Measurements from ENCODE around the gene CARD9. TPM values are rescaled to one million over a fixed set of nuclear protein-coding genes. Genes with fewer than 3 reads are reported as not detected.
"Not testable (repeated sequence)": the region's sequence is repeated elsewhere in the genome, so short reads cannot be mapped to it uniquely, and the experiment has no call there.

Gene CARD9, protein sequence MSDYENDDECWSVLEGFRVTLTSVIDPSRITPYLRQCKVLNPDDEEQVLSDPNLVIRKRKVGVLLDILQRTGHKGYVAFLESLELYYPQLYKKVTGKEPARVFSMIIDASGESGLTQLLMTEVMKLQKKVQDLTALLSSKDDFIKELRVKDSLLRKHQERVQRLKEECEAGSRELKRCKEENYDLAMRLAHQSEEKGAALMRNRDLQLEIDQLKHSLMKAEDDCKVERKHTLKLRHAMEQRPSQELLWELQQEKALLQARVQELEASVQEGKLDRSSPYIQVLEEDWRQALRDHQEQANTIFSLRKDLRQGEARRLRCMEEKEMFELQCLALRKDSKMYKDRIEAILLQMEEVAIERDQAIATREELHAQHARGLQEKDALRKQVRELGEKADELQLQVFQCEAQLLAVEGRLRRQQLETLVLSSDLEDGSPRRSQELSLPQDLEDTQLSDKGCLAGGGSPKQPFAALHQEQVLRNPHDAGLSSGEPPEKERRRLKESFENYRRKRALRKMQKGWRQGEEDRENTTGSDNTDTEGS
- 0.52 and 1.5 TPM in 2 replicates for total RNA-seq

DNA sequence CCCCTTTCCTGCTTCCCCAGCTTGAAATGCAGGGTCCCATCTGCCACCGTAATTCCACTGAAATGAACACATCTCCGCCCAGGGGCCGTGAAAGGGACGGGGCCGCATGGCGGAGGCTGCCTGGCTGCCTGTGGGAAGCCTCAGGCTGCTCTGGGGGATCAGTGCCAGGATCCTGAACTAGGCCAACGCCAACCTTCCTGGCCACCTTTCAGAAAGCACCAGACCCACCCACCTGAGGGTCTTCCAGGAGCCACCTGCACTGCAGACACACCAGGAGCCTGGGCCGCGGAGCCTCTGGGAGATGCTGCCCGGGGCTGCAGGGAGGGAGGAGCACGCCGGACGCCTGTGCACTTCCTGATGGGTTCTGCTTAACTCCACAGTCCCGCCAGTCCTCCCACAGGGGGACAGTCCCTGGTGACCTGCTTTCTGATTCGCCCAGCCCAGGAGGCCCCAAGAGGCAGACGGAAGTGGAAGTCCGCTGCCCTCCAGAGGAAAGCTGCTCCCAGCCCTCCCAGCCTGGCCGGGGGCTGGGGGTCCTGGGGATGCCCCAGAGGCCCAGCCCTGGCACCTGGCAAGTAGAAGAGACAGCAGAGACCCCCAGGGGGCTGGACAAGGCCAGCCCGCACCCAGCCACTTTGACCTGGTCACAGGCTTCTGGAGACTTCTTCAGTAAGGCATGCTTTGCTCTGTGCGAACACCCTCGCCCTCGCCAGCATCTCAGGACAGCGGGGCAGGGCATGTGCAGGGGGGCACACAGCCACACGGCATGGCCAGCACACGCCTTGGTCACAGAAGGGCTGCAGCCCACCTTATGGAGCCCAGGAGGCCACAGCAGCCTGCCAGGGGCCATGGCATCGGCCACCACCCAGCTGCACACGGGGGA is at the start of gene CARD9:
Gene CARD9 (minus strand): TSS at position 370 of the 883 bp plus-strand sequence. CDS start 1,591 bp downstream, outside the sequence.
- no peak for DNase-seq (ENCODE audit: low read depth)

DNA sequence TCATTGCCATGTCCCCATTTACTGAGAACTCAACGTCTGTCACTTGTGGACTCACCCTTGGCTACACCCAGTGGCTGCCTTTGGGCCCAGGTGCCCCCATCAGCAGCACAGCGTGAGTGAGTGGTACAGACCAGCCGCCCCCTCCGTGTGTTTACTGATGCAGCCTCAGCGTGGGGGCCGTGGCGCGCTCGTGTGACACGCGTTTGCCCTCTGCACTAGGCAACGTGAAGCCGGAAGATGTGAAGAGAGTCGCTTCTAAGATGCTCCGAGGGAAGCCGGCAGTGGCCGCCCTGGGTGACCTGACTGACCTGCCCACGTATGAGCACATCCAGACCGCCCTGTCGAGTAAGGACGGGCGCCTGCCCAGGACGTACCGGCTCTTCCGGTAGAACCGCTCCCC is 49.4 kb upstream of the CARD9 start:
- DNase-seq (ENCODE audit: low read depth): no peak

DNA sequence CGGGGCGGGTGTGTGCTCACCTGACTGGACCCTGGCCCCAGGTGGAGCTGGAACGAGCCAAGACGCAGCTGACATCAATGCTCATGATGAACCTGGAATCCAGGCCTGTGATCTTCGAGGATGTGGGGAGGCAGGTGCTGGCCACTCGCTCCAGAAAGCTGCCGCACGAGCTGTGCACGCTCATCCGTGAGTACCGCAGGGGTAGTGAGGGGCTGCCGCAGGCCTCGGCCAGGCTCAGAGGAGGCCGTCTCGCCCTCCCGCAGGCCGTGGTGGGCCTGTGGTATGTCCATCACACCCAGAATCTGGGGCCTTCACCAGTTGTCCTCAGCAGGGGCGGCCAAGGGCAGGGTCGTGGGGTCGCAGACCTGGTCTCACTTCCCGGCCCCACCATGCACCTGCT is 48.3 kb upstream of the CARD9 start:
- DNase-seq (ENCODE audit: low read depth): no peak

DNA sequence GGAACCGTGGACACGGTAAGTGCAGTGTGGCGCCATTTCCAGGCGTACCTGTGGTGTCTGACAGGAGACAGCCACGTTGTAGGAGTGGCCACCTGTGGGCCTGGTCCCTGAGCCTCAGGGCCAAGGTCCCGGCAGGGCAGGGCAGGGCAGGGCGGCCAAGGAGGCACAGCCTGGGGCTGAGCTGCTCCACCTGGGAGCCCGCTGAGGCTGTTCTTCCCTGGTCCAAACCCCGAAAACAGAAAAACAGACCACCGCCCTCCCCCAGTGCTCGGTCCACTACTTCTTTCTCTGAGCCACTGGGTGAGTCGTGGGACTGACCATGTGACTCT is 45.6 kb upstream of the CARD9 start:
- DNase-seq (ENCODE audit: low read depth): no peak

DNA sequence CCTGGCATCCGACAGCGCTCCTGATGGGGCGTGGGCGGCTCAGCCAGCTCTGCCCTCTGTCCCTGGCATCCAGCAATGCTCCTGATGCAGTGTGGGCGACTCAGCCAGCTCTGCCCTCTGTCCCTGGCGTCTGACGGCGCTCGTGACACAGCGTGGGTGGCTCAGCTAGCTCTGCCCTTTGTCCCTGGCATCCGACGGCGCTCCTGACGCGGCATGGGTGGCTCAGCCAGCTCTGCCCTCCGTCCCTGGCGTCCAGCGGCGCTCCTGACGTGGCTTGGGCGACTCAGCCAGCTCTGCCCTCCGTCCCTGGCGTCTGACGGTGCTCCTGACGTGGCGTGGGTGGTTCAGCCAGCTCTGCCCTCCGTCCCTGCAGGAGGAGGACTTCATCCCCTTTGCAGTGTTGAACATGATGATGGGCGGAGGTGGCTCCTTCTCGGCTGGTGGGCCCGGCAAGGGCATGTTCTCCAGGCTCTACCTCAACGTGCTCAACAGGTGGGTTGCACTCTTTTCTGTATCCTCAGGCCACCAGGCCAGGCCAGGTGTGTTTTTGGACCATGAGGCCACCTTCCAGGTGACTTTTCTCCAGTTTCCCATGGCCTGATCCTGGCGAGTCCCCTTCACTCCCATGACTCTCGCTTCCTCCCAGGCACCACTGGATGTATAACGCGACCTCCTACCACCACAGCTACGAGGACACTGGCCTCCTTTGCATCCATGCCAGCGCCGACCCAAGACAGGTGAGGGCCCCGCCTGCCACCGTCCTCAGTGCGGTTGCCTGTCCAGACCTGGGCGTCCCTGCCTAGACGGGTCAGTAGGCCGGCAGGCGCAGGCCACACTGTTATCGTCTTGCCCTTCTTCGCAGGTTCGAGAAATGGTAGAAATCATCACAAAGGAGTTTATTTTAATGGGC is 45.0 kb upstream of the CARD9 start:
- DNase-seq (ENCODE audit: low read depth): no peak

DNA sequence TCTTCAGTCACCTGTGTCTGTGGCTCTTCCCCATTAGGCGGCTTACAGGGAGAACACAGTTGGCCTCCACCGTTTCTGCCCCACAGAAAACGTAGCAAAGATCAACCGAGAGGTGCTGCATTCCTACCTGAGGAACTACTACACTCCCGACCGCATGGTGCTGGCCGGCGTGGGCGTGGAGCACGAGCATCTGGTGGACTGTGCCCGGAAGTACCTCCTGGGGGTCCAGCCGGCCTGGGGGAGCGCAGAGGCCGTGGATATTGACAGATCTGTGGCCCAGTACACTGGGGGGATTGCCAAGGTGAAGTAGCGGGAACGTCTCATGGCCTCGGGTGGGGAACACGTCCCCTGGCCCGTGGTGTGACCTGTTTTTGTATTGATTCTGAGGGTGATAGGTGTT is 43.4 kb upstream of the CARD9 start:
- DNase-seq (ENCODE audit: low read depth): no peak

DNA sequence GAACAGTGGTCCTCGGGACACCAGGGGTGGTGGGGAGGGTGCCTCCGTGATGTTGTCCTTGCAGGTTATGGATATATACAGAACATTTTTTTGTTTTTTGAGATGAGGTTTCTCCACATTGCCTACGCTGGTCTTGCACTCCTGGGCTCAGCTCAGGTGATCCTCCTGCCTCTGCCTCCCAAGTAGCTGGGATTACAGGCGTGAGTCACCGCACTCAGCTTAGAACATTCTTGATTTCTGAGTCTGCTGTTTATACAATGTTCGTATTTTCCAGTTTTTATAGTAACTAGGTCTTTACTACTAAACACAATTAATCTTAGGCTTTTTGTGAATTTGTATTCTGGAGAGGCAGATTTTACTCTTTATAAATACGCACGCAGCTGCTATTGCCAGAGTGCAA is 43.0 kb upstream of the CARD9 start:
- DNase-seq (ENCODE audit: low read depth): no peak

DNA sequence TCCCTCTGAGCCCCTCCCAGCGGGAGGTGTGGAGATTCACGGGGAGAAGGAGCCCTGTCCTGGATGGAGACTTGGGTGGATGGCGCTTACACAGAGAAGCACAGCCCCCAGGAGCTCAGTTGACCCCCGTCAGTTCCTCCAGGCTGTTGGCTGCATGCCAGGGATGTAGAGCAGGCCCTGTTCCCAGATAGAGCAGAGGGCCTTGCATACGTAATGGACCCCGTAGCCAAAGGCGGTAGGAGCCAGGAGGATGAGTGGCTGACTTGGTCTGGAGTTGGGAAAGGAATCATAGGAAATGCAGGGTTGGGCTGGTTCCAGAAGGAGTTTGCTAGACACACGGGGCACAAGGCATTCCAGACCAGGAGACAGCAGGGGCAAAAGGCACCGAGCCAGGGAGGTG is 39.5 kb upstream of the CARD9 start:
- no peak for DNase-seq (ENCODE audit: low read depth)

DNA sequence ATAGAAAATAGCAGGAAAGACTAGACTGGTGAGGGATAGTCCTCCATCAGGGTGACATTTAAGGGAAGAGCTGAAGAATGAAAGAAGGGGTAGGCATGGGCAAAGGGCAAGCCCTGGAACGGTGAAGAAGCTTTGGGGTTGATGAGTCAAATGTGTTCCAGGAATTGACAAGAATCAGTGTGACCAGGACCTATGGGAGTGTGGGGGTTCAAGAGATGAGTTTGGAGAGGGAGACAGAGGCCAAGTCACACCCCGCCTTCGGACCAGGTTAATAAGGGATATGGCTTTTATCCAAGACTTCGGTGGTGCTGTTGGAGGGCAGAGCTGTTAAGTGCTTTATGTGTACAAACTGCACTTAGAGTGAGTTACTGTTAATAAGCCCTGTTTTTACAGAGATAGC is 37.9 kb upstream of the CARD9 start:
- DNase-seq (ENCODE audit: low read depth): no peak

DNA sequence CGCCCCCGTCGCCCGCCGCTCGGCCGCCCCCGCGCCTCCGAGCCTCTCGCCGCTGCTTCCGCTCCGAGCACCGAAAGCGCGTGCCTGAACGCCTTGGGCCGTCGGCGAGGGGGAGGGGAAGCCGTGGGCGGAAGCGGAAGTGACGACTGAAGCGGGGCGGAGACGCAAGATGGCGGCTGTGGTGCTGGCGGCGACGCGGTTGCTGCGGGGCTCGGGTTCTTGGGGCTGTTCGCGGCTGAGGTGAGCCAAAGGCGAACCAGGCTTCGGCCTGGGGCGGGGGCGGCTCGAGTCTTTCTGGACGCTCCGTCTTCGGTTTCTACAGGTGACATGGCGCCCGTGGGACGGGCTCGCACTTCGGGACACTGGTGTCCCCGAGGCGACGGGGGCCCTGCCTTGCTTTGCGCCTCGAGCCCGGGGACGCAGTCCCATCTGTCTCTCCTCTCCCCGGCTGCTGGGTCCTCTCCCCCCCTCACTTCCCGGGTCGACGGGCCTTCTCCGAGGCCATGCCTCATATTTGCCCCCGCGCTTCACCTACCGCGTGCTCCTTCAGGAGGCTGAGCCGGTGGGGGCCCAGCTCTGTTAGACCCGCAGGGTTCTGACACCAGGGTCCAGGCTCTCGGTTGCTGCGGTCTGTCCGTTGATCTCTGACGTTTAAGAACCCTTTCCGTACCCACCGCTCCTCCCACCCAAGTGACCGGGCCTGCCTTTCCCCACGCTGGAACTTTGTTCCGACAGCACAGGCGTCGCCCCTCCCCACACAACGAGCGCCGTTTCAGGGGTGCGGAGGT is 37.2 kb upstream of the CARD9 start, which contains the start of the genes ENTR1 and PMPCA:
Gene ENTR1 (minus strand): TSS at position 115 of the 788 bp plus-strand sequence. CDS start 217 bp downstream, outside the sequence.
Gene PMPCA (plus strand): TSS at position 159 of the 788 bp plus-strand sequence. CDS start 11 bp downstream, at position 170.
- peak; percentile 63 for DNase-seq (ENCODE audit: low read depth)

DNA sequence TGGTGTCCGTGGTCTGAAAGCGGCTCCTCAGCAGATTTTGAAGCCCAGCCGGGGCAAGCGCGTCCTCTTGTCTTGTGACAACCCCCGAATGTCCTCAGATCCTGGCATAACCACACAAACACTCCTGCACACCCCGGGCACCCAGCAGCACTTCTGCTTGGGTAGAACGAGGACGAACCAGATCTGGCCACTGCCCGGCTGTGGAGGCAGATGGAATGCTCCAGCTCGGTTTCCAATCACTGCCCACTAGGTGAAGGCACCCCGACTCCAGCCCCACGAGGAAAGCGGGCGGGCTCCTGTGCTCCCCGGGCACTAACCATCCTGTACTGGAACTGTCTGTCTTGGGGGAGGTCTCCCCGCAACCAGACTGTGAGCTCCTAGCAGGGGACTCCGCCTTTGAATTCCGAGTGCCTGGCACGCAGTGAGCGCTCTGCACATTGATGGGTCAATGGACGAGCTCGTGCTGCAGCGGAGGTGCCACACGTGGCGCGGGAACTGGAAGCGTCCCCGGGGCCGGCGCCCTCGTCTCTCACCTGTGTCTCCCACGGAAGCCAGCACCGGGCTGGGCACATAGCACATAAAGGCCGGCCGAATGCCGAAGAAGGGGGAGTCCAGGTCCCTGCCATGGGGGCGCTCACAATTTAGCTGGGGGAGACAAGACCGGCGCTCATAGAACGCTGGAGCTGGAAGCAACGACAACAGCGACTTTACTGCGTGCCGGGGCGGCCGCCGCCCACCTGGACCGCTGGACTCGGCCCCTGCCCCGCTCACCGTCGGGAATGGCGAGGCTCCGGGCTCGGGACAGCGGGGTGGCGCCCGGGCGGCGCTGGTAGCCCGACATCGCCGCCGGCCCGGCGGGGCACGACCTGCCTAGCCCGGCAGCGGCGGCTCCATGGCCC is 36.3 kb upstream of the CARD9 start:
- peak; percentile 19 for DNase-seq (ENCODE audit: low read depth)

DNA sequence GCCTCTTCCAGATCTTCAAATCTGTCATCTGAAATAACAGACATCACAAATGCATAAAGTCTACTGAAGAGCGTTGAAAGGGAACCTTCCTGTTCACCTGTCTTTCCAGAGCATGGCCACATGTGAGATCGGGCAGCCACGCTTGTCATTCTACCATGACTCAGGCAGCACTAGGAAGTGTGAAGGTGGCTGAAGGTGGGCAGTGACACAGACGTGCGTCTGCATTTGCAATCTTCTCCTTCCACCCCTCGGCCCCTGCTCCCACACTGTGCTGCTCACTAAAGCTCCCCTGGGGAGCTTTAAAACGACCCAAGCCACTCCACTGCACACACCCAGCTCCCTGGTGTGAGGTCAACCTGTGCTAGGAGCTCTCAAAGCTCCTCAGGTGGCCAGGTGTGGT is 34.4 kb upstream of the CARD9 start:
- DNase-seq (ENCODE audit: low read depth): no peak

DNA sequence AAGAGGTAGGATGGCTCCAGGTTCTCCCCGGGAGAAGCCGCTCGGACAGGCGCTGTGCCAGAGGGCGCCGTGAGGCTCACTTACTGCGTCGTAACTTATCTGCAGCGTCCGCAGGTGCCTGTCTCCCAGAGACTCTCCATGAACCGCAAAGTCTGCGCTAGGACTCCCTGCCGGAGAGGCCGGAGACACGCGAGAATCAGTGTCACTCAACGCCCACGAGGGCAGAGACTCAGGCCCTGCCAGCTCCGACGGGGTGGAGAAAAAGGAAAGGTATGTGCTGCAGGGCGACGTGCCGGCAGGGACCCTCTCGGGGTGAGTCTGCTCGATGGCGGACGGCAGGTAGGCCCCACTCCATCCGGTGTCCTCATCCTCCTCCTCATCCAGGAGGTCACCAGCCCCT is 33.6 kb upstream of the CARD9 start:
- not testable (repeated sequence) for DNase-seq (ENCODE audit: low read depth)

DNA sequence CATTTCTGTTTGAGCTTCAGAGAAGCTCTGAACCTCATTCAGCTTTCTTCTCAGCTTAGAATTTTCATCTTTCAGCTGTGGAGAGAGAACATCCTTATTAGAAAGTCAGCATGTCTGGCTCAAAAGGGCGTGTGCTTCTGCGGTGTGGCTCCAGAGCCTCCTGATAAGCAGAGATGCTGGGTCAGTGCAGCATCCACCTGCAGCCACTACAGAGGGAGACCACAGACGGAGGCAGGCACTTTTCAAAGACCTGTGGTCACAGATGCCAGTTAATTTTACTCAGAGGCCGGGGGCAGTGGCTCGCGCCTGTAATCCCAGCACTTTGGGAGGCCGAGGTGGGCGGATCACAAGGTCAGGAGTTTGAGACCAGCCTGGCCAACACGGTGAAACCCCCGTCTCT is 32.4 kb upstream of the CARD9 start:
- DNase-seq (ENCODE audit: low read depth): not testable (repeated sequence)

DNA sequence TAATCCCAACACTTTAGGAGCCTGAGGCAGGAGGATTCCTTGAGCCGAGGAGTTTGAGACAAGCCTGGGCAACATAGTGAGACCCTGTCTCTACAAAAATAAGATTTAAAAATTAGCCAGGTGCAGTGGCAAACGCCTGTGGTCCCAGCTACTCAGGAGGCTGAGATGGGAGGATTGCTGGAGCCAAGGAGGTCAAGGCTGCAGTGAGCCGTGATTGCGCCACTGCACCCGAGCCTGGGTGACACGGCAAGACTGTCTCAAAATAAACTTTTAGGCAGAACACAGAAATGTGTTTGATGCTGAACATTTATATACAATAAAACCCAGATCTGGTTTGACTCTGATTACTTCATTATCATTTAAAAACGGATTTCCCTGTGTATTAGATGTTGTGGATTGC is 32.0 kb upstream of the CARD9 start:
- DNase-seq (ENCODE audit: low read depth): no peak

DNA sequence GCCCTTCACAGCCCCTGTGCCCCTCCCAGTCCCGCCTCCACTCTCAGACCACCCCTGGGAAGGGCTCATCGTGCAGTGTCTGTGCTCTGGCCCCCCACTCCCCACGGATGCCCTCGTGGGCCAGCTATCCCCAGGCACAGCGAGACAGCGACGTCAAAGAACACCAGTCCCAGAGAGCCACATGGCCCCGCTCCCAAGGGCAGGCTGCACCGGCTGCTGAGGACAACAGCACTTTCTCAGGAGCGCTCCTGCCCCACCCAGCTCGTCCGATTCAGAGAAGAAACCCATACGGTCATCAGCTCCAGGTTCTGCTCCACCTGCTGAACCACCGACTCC is 31.3 kb upstream of the CARD9 start:
- DNase-seq (ENCODE audit: low read depth): no peak

DNA sequence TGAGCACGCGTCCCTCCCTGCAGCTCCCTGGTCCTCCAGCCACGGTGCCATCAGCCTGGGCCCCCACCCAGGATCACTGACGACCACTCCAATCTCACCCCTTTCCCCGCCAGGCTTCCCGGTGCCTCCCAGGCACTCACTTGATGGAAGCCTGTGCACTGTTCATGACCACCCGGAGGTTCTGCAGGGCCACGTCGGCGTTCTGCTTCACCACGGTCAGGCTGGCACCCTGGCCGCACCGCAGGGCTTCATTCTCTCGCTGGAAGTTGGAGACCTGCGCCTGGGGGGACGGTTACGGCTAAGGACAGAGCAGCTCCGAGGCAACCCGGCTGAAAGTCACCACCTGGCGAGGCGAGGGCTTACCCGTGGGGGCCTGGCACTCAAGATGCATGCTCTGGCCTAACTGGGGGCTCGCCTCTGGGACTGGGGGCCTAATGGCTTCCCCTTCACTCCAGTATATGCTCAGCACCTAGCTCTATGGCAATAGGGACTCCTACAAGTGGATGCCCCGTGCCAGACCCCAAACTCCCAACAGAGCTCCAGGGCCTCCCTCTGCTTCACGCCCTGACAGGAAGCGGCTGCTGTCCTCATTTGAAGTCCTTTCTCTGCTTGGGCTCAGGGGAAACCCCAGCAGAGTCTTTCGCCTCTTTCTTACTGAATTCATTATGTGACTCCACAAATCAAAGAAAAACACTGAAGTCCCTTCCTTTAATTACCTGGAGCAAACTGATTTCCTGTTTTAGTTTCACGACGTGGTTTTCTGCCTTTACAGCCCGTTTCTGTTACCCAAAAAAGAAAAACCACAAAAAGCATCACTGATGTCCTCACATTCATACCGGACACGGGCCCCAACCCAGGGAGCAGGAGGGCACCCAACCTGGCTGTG is 30.7 kb upstream of the CARD9 start:
- DNase-seq (ENCODE audit: low read depth): no peak

DNA sequence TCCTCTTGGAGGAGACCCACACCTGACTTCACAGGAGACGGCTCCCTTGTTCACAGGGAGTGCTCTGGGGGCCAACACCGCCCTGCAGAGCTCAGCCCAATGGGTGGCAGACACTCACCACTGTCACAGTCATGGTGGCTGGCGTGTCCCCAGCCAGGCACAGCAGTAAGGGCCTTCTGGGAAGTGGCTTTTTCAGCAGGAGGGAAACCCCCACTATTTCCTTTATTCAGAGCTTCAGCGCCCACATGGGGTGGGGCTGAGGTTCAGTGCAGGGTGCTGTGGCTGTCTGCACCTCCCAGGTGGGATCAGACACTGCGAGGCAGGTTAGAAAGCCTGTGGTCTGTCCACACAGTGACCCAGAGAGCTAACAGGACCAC is 30.1 kb upstream of the CARD9 start:
- DNase-seq (ENCODE audit: low read depth): no peak

DNA sequence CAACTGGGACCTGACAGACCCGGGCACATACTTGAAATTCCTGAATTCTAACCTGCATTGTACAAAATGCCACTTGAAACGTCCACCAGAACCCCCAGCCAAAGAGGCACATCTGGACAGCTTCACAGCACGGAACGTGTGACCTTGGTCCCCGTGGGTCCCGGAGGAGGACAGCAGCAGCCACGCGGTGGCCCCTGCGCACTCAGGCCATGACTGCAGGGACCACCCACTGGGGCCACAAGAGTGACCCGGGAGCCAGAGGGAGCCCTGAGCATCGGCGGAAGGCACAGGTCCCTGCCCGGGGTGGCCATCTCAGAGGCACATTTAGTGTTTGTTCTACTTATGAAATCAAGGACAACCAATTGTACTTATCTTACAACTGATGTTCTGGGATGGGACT is 28.6 kb upstream of the CARD9 start:
- no peak for DNase-seq (ENCODE audit: low read depth)

Data from renal cortical epithelial cell (primary cell).